Mammary epithelial cell (primary cell): ENCODE measurements around the gene FKRP.

Source experiments
- CTCF ChIP-seq, 2 donors: IDR thresholded peaks in 1 of 2; conservative IDR thresholded peaks in 1 of 2; 2 replicates each; pipeline ENCODE4 v1.5.1; 2011 to 2012; ENCODE audit warnings: inconsistent platforms in 2 of 2, low read length in 2 of 2, mild to moderate bottlenecking in 2 of 2, control low read depth in 1 of 2, low read depth in 1 of 2; ENCODE audit not compliant: insufficient read depth in 1 of 2; ENCODE audit errors: extremely low read depth in 1 of 2
- EZH2 ChIP-seq: IDR thresholded peaks from 2 replicates; pipeline ENCODE4 v1.6.1; 2012; ENCODE audit warnings: low read length, inconsistent platforms, borderline replicate concordance

DNA sequence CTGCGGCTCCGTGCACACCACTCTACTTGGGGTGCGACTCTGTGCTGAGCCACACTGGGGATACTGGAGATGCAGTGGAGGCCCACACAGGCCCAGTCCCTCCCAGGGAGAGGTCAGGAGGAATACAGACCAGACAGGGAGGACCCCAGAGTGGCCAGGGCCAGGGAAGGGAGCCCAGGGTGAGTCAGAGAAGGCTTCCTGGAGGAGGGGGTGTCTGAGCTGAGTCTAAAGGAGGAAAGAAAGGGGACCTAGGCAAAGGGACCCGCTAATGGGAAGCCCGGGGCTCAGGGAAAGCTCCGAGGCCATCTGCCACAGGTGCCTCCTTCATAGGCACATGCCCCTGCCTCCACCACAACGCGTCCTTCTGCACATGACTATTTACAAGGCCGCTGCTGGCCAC, 15.7 kb upstream of the FKRP start:
- TF ChIP-seq CTCF (conservative IDR thresholded peaks at IDR 0.05 in 1 of 2, IDR thresholded peaks at IDR 0.05 in 1 of 2; ENCODE audit: extremely low read depth in 1 of 2, insufficient read depth in 1 of 2, low read depth in 1 of 2, low read length in 2 of 2) (no peak), EZH2 (no peak)
